Neural progenitor cell (in vitro differentiated cells): ENCODE data around the gene VWA7.

Experiments
- EZH2 ChIP-seq: fragments of 200-600 bp; sonication (generic); IDR thresholded peaks from 2 replicates; pipeline ENCODE4 v1.6.1; 2017; ENCODE audit warnings: antibody characterized with exemption, mild to moderate bottlenecking, moderate library complexity
- EZH2phosphoT487 ChIP-seq: fragments of 200-600 bp; sonication (generic); IDR thresholded peaks from 2 replicates; pipeline ENCODE4 v1.6.1; 2017; ENCODE audit warnings: antibody characterized with exemption
- TF ChIP-seq, protein P1 (sequence below): fragments of 200-600 bp; sonication (generic); IDR thresholded peaks from 2 replicates; pipeline ENCODE4 v1.5.1; 2017; ENCODE audit warnings: antibody characterized with exemption, mild to moderate bottlenecking

DNA sequence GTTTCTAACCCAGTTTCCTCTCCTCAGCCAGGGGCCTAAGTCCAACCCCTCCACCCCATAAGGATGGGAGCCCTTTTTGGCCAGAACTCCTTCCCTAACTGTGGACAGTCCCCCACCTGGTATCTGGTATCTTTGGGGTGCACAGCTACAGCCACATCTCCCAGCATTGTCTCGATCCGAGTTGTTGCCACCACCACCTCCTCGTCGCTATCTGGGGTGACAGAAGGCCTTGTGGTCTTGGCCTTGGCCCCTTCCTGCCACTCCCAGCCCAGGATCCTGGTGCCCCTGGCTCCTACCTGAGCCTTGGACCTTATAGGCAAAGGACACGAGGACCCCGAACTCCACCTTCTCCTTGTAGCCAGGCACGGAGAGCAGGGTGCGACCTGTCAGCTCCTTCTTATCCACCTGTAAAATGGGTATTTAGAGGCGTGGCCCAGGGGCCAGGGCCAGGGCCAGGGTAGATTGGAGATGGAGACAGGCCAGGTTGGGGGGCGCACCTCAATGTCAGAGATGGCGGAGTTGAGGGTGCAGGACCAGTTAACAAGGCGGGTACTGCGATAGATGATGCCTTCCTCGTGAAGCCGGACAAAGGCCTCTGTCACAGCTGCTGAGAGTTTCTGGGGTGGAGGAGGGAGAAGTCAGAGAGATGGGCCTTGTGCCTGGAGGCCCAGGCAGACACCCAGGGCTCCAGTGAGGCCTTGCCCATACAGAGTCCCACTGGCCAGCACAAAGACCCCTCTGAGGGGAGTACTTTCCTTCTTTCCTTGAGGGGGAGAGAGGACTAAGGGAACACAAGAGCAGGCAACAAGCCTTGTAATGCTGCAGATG, 7.2 kb upstream of the VWA7 start:
- TF ChIP-seq, protein P1, sequence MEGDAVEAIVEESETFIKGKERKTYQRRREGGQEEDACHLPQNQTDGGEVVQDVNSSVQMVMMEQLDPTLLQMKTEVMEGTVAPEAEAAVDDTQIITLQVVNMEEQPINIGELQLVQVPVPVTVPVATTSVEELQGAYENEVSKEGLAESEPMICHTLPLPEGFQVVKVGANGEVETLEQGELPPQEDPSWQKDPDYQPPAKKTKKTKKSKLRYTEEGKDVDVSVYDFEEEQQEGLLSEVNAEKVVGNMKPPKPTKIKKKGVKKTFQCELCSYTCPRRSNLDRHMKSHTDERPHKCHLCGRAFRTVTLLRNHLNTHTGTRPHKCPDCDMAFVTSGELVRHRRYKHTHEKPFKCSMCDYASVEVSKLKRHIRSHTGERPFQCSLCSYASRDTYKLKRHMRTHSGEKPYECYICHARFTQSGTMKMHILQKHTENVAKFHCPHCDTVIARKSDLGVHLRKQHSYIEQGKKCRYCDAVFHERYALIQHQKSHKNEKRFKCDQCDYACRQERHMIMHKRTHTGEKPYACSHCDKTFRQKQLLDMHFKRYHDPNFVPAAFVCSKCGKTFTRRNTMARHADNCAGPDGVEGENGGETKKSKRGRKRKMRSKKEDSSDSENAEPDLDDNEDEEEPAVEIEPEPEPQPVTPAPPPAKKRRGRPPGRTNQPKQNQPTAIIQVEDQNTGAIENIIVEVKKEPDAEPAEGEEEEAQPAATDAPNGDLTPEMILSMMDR, result no peak
- TF ChIP-seq EZH2 (no peak), EZH2phosphoT487 (no peak)
